CD4-positive, alpha-beta T cell treated with Interleukin-1 beta for 1 hour (primary cell): ENCODE results near the gene GIPC3.
"Not testable (repeated sequence)": the region's sequence is repeated elsewhere in the genome, so short reads cannot be mapped to it uniquely, and the experiment has no call there.

Experiments used
- DNase-seq, 2 donors: peaks; one replicate each; pipeline ENCODE4 v3.0.0-alpha.2; 2020 to 2022

Gene GIPC3

DNA sequence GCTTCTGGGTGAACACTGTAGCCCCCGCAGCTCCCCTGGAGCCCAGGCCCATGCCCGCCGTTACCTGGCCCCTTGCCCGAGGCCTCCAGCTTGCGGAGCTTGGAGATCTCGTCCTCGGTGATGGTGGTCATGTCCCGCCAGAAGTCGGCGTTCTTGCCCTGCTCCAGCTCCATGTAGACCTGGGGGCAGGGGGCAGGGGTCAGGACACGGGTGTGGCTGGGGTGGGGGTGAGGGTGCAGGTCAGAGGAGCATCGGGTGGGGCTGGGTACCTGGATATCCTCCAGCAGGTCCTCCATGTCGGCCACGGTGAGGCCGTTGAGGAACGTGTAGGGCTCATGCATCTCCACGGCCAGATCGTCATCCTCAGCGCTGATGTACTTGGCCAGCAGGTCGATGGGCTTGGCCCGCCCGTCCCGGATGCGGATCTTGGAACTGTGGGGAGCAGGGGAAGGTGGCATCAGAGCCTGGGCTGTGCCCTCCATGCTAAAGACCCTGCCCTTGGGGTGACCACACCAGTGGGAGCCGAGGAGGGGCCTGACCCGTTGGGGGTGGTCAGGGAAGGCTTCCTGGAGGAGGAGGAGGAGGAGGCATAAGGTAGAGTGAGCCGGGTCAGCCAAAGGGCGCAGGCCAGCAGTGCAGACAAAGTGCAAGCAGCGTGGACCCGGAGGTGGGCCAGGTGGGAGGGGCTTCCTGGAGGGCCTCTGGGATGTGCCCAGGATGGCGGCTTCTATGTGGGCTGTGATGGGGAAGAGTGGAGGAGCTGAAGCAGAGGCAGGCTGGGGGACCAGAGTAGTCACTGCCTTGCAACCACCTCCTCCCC lies 33.7 kb downstream of the GIPC3 start:
- no peak for DNase-seq

DNA sequence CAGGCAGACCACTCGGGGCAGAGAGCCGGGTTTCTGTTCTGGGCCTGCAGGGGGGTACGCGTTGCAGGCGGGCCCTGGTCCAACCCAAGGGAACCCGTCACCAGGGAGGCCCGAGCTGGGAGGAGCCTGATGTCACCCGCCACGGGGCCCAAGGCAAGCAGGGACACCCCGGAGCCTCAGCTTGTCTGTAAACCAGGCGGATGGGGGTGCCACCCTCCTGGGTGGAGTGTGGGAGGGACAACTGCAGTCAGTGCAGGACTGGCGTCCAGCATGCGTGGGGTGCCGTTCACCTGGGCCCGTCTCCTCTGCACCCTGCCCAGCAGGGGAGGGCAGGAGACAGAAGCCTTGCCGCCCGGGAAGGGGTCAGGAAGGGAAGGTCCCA lies 34.3 kb downstream of the GIPC3 start:
- no peak for DNase-seq

DNA sequence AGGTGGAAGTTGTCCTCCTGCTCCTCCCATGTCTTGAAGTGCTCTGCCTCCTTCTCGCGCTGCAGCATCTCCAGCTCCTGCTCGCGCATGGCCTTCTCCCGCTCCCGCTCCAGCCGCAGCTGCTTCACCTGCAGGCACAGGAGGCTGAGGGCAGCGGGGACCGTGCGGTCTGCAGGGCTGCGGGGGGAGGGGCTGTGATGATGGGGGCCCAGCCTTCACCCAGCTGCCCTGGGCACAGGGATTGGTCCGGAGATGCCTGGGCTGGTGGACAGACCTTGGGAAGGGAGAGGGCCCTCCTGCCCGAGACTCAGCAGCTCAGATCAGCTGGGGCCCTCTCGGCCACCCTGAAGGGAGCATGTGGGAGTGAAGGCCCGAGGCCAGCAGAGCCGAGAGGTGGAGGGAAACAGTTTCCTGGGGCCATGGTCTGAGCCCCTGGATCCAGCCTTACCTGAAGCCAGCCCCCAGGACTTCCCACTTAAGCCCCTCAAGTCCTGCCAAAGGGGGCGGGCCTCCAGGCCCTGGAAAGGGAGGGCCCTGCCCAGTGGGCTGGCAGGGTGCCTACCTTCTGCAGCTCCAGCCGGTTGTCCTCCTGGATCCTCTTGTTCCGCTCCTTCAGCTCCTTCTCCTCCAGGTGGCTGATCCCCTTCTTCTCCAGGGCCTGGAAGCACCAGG lies 35.0 kb downstream of the GIPC3 start:
- DNase-seq, result no peak

DNA sequence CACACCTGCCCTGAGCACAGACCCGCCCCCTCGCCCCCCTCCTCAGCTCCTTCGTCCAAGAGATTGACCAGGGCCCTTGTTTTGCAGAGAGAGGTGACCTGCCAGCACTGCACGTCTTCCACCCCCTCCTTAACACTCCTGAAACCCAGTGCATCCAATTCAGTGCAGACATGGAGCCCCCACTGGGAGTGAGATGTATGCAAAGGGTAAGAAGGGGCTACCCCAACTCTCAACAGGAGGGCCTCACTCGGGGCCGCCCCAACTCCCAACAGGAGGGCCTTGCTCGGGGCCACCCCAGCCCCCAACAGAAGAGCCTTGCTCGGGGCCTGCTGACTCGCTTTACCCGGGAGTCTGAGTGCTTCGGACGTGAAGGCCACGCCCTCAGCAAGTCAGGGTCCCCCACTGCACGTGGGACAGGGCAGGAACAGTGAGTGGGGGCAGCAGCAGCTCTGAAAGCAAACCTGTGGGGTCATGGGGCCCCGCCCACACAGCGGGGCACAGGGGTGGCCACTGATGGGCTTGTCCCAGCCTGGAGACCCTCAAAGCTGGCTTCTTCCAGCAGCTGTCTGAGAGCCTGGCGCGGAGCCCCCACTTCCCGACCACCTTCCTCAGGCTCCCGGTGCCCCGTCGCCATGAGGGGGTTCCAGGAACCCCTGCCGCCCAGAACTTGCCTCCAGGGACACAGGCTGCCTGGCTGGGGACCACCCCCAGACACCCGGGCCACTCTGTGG lies 35.7 kb downstream of the GIPC3 start:
- no peak for DNase-seq

DNA sequence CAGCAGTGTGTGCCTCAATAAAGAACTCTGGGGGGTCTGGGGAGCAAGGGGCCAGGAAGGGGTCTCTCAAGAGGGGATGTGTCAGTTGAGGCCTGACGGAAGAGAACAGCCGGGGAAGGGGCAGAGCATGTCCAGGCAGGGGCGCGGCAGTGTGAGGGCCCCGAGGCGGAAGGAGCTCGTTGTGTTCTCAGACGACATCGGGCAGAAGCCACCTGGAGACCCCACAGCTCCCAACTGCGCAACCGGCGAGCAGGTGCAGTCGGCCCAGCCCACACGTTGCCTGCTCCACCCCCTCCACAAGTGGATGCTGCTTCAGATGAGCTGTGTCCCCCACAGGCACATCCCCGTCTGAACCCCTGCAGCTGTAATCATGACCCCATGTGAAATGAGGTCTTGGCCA lies 36.4 kb downstream of the GIPC3 start:
- no peak for DNase-seq

DNA sequence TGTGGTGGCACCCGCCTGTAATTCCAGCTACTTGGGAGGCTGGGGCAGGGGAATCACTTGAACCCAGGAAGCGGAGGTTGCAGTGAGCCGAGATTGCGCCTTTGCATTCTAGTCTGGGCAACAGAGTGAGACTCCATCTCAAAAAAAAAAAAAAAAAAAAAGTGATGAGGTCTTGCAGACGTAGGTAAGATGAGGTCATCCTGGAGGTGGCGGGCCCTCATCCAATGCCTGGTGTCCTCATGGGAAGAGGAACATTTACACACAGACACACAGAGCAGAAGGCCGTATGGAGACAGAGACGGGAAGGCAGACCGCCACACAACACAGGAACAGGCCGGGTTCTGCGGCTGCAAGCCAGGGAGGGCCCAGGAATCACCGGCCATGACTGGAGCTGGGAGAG lies 36.9 kb downstream of the GIPC3 start:
- DNase-seq, result no peak

DNA sequence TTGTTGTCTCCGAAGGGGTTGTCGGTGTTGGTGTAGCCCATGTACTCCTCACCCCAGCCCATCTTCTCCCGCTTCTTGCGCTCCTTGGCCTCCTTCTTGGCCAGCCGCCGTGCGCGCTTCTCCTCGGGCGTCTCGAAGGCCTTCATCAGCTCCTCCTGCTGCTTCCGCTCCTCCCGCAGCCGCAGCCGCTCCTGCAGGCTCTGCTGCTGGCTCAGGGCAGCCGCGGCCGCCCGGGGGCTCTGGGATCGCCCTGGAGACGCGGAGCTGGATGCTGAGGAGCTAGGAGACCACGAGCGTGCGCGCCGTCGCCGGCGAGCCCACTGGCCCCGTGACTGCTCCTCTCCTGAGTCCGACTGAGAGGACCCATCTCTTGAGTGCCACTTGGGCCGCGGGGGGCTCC lies 38.4 kb downstream of the GIPC3 start:
- DNase-seq, result no peak

DNA sequence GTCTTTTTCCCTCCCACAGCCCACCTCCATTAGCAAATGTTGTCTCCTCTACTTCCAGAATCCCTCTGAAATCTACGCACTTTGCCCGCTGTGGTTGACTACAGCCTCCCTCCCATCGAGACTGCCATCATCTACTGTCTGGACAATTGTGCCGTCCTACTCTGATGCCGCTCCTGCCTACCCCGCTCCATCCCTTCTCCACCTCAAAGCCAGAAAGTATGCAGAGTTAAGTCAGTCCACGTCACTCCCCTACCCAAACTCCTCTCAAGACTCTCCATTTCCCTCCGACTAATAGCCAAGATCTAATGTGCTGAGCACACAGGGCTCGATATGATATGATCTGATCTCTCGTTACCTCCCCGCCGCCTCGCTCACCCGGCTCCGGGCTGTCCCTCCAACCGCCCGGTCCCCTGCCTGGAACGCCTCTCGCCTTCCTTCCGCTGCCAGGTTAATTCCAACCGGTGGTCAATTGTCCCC lies 40.8 kb downstream of the GIPC3 start:
- no peak for DNase-seq

DNA sequence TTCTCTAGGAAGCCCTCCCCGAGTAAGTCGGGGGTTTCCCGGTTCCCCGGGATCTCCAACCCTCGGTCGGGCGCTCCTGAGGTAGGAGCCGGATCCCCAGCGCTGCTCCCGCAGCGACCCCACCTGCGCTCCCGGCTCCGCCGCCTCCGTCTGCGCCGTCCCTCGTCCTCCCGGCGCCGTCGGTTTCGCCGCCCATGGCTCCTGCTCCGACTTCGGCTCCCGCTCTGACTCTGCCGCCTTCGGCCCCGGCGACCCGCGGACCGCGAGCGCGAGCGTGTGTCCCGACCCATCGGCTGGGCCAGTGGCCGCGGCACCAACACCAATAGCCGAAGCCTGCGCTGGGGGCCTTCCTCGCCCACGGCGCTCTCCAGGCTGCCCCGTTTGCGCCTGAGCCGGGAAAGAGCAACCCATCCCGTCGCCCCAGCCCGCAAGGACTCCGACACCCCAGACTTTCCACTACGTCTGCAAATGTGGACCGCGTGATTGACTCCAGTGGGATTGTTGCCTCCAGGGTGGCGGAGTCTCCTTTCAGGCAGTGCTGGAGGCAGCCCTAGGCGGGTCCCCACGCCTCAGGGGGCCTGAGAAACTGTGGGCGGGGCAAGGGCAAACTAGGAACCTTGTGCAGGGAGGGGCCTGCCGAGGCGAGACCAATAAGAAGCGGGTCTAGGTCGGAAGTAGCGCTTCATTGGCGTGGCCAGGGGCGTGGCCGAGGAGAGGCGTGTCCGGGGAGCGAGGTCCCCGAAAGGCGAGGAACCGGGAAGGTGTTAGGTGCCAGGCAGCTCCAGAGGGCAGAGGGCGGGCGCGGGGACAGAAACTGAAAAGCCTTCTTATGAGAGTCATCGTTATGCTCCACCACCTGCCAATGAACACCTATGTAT lies 41.4 kb downstream of the GIPC3 start, which contains the start of gene CACTIN:
TSS of gene CACTIN (minus strand) at position 318 of the 878 bp plus-strand sequence. CDS start at position 290, 28 bp downstream.
- peak; percentile 98 for DNase-seq

DNA sequence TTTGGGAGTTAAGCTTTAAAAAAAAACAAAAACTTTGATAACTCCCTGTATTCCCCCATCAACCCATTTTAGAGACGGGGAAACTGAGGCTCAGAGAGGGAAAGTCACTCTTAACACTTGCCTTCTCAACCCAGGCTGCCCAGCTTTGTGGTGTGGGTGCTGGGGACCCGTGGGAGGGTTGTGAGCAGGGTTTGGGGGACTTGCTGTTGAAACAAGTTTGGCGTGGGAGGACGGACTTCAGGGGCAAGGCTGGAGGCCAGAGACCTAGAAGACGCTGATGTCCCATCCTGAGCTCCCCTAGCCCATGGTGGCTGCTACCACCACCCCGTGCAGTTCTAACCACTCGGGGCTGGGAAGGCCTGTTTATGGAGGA lies 42.1 kb downstream of the GIPC3 start:
- DNase-seq, result no peak

DNA sequence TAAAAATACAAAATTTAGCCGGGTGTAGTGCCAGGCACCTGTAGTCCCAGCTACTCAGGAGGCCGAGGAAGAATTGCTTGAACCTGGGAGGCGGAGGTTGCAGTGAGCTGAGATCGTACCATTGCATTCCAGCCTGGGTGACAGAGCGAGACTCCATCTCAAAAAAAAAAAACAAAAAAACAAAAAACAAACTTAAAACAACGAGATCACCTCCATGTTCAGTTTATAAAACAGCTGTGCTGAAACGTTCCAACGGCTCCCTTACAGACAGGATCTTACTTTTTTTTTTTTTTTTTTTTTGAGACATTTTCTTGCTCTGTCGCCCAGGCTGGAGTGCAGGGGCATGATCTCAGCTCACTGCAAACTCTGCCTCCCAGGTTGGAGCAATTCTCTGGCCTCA lies 43.5 kb downstream of the GIPC3 start:
- not testable (repeated sequence) for DNase-seq

DNA sequence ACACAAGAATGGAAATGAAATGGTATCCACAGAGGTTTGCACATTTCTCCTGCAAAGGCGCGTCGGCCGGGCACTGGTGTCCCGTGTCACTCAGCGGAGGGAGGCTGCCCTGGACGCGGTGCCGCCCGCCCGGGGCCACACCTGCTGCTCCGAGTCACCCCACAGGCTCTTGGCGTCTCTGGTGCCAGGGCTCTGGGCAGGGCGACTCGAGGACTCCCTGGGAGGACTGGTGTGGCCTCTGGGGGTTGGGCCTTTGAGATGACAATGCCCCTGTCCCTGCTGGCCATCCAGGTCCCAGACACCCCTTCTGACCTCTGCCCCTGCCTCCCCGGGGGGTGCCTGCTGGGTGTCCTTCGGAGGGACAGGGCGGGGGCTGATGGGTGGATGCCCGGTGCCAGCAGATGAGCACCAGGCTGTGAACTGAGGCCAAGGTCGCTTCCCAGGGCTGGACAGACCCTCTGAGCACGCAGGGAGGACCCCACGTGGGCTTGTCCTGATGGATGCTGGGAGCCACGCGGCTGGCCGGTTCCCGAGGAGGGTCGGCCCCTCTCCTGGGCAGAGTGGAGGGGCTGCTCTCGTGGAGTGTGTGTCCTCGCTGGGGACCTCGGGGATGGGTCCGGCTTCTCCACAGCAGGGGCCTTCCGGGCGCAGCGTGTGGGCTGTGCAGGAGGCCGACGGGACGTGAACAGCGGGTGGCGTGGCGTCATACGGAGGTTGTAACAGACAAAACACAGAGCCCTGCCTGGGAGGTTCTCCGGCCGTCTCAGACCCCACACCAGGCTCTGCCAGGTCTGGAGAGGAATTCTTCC lies 46.0 kb downstream of the GIPC3 start:
- DNase-seq, result no peak

DNA sequence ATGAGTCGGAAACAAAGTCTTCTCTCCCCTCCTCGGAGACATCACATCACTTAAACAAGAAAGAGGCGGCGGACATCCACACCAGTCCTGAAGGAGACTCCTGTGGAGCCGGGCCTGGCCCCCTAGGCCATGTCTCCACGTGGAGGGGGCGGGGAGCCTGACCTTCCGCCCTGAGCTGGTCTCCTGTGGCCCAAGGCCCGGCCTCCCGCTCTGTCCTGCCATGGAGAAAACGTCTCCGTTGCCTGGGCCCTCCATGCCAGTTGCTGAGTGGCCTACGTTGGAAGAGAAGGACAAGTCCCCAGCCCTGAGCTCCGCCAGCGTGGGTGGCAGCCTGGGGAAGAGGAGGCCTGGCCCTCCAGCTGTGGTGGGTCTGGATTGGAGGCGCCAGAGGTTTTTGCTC lies 46.8 kb downstream of the GIPC3 start:
- DNase-seq, result no peak

DNA sequence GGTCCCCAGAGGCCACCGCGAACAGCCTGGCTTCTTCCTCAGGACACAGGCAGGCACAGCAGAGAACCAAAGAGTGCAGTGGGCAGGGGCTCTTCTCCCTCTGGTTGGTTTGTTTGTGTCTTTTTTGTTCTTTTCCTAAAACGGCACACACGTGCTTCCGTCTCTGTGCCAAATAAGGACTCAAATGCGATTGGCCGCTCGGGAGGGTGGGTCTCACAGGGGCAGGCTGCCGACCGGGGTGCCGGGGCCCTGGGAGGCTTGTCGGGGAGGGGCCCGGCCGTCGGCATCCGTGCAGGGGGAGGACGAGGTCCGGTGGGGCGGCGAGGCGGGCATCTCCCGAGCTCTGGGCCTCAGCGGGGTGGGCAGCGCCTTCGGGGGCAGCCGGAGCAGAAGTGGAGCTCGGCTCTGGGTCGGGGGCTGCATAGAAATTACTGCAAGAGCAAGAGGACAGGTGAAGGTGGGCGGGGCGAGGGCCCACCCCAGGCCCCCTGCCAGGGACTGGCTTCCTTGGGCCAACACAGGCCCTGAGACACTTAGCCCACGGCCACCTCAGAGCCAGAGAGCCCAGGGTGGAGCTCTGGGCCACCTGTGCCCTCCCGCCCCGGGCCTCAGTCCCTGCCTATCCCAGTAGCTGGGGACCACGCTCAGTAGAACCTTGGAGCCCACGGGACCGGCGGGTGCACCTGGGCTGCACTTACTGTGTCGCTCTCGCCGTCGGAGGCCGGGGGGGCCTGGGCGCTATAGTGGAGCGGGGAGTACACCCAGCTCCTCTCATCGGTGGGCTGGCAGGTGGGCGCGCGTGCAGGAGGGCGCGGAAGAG lies 47.7 kb downstream of the GIPC3 start:
- no peak for DNase-seq

DNA sequence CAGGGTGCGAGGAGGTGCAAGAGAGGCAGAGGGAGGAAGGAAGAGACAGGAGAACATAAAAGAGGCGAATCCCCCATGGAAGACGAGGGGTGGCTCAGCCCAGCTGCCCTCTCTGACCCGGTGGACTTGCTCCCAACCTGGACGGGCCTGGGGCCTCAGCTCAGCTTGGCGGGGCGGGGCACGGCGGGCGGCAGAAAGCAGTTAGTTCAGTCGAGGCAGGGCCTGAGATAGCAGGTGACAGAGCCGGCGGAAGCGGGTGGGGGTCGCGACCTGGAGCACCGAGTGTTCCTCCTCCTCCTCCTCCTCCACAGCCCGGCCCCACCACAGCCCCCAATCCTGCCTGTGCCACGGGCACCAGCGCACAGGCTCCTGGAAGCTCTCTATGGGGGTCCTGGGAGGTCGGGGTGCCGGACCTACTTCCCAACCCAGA lies 48.3 kb downstream of the GIPC3 start:
- no peak for DNase-seq

DNA sequence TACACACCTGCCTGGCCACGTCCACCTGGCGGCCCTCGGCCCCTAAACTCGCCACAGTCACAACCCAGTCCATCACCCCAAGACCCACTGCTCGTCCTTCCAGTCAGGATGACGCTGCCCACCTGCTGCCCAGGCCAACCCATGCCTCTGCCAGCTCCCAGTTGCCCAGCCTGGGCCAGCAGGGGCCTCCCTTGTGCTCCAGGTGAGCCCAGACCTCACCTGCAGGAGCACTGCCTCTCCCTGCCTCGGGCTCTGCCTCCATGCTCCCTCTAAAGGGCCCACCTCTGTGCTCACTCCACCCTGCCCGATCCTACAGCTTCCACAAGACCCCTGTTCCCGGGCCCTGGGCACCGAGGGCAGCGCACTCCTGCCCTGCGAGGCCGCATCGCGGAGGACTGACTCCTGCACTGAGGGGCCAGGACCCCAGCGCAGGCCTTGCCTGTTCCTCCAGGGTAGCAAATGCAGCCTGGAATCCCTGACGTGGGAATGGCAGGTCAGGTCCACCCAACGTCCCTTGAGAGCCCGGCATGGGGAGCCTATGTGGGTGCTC lies 49.3 kb downstream of the GIPC3 start:
- DNase-seq, result no peak

DNA sequence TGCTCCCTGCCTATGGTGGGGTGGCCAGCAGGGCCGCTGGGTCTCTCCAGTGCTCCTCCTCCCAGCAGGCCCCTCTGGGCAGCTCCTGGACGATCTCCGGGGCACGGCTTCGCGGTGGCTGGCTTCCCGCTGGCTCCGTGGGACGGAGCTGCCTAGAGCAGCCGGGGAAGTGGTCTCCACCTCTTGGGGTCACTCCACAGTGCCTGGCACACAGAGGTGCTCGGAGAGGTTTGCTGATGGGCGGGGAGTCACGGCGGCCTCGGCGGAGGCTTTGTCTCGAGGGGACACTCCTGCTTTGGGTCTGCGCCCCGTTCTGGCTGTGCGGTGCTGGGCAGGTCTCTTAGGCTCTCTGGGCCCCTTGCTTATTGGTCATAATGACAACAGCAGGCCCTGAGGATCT lies 51.2 kb downstream of the GIPC3 start:
- no peak for DNase-seq

DNA sequence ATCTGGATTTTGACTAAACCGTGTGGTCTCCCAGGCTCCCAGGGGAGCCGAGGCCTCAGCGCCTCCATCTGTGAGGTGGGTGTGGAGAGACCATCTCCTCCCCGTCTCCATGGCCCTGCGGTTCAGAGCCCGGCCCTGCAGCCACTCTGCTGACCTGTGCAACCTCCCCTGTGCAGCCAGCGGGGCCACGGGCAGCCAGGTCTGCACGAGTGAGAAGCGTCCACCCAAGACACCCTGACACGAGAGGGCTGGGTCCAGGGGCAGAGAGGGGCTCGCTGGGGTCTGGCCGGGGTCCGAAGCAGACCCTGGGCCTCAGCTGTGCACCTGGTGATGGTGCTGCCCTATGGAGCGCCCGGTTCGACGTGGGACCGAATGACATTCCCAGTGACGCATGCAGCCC lies 51.7 kb downstream of the GIPC3 start:
- DNase-seq, result no peak

DNA sequence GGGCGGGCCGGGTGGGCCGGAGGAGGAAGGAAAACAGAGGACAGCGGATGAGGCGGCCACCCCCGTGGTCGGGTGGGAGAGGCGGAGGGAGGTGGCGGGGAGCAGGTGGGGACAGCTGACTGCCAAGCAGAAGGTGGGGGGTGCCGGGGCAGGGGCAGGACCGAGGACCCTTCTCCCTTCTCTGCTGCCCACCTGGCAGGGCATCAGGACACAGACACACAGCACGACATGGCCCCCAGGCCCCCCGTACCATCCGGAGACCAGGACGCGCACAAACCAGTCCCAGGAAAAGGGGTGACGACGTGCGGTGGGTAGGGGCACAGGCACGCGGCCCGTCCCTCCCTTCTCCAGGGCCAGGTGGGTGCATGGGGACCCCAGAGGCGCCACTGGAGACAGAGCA lies 52.3 kb downstream of the GIPC3 start:
- DNase-seq, result no peak
